Inflammatory macrophage treated with lipopolysaccharide for 4 hours (primary cell): ENCODE measurements around the gene BDH2.
A peak's percentile ranks its signal among the peaks of the same experiment; 100 is the strongest.

ENCODE experiments used
- DNase-seq: peaks from one replicate; pipeline ENCODE4 v3.0.0-alpha.2; 2020

Gene BDH2

GRCh38 chr4:103079621-103080020 lies 20.0 kb downstream of the BDH2 start:
- DNase-seq = no peak

- DNase-seq = no peak
Observed at GRCh38 chr4:103076747-103077347, 22.8 kb downstream of the BDH2 start, which contains the start of gene SLC9B2. Gene SLC9B2 (minus strand): TSS chr4:103076761. CDS start chr4:103067550, 9,211 bp downstream.

GRCh38 chr4:103075894-103076746 lies 23.5 kb downstream of the BDH2 start:
- DNase-seq = peak; percentile 21

- DNase-seq = no peak
Observed at GRCh38 chr4:103075435-103075893, 24.2 kb downstream of the BDH2 start.

- DNase-seq = peak; percentile 78
Observed at GRCh38 chr4:103074744-103075434, 24.7 kb downstream of the BDH2 start.

- DNase-seq = no peak
Observed at GRCh38 chr4:103073792-103074438, 25.7 kb downstream of the BDH2 start.

GRCh38 chr4:103067841-103068547 lies 31.6 kb downstream of the BDH2 start:
- no peak for DNase-seq

GRCh38 chr4:103060453-103061148 lies 39.0 kb downstream of the BDH2 start:
- no peak for DNase-seq

- no peak for DNase-seq
Observed at GRCh38 chr4:103054030-103054429, 45.6 kb downstream of the BDH2 start.

GRCh38 chr4:103052779-103053178 lies 46.9 kb downstream of the BDH2 start:
- DNase-seq = no peak

GRCh38 chr4:103052145-103052544 lies 47.5 kb downstream of the BDH2 start:
- no peak for DNase-seq

- DNase-seq = no peak
Observed at GRCh38 chr4:103050736-103051436, 48.7 kb downstream of the BDH2 start.

- peak; percentile 40 for DNase-seq
Observed at GRCh38 chr4:103046416-103047290, 53.0 kb downstream of the BDH2 start.

- DNase-seq = no peak
Observed at GRCh38 chr4:103044183-103044582, 55.5 kb downstream of the BDH2 start.

GRCh38 chr4:103036169-103036568 lies 63.5 kb downstream of the BDH2 start:
- DNase-seq = no peak

GRCh38 chr4:103032574-103032973 lies 67.1 kb downstream of the BDH2 start:
- DNase-seq = peak; percentile 27

GRCh38 chr4:103030791-103031190 lies 68.8 kb downstream of the BDH2 start:
- DNase-seq = no peak

- no peak for DNase-seq
Observed at GRCh38 chr4:103029300-103029699, 70.3 kb downstream of the BDH2 start.
